Keratinocyte (primary cell): ENCODE measurements around the gene GIPC1. TPM values are rescaled to one million over a fixed set of nuclear protein-coding genes. Genes with fewer than 3 reads are reported as not detected.
A peak's percentile ranks its signal among the peaks of the same experiment; 100 is the strongest.

Experiments
- DNase-seq: peaks from one replicate; pipeline ENCODE4 v3.0.0-alpha.2; 2011; ENCODE audit warnings: low read depth, missing footprints, low spot score
- FAIRE-seq: peaks from 2 replicates; lab custom pipeline; 2011; peaks lifted over from hg19 to GRCh38; lab: Jason Lieb, UNC
- H2AFZ ChIP-seq: 2 replicates; pipeline ENCODE4 v1.6.0; 2012; ENCODE audit warnings: low read length, control low read depth, inconsistent platforms; ENCODE audit not compliant: control insufficient read depth
- H3K27ac ChIP-seq: 2 replicates; pipeline ENCODE4 v1.5.1; 2011; ENCODE audit warnings: low read length; ENCODE audit not compliant: control insufficient read depth, insufficient read depth
- H3K27me3 ChIP-seq: 3 replicates; pipeline ENCODE4 v1.6.0; 2011; ENCODE audit warnings: low read length; ENCODE audit not compliant: control insufficient read depth, insufficient read depth; ENCODE audit errors: extremely low read depth
- H3K36me3 ChIP-seq, 2 experiments: 2 replicates in 1 of 2; 3 replicates in 1 of 2; pipeline ENCODE4 v1.5.1; 2011; ENCODE audit warnings: low read length in 2 of 2, mild to moderate bottlenecking in 1 of 2; ENCODE audit not compliant: control insufficient read depth in 2 of 2, insufficient read depth in 2 of 2; ENCODE audit errors: extremely low read depth in 1 of 2
- H3K4me1 ChIP-seq: 3 replicates; pipeline ENCODE4 v1.5.1; 2011; ENCODE audit warnings: low read length; ENCODE audit not compliant: control insufficient read depth, insufficient read depth; ENCODE audit errors: extremely low read depth
- H3K4me2 ChIP-seq: 3 replicates; pipeline ENCODE4 v1.6.0; 2011; ENCODE audit warnings: low read depth, low read length; ENCODE audit not compliant: control insufficient read depth, insufficient read depth; ENCODE audit errors: extremely low read depth
- H3K4me3 ChIP-seq, 3 experiments: fragments of 200-600 bp in 1 of 3; sonication (generic) in 1 of 3; 2 replicates in 2 of 3; 3 replicates in 1 of 3; pipeline ENCODE4 v1.5.1; 2011 to 2016; ENCODE audit warnings: low read length in 3 of 3, mild to moderate bottlenecking in 3 of 3, control low read depth in 2 of 3, inconsistent platforms in 1 of 3, low read depth in 1 of 3, mixed read lengths in 1 of 3, mixed run types in 1 of 3, moderate library complexity in 1 of 3; ENCODE audit not compliant: control insufficient read depth in 2 of 3, insufficient read depth in 2 of 3; ENCODE audit errors: extremely low read depth in 1 of 3
- H3K79me2 ChIP-seq: 2 replicates; pipeline ENCODE4 v1.6.0; 2012; ENCODE audit warnings: low read length; ENCODE audit not compliant: control insufficient read depth, insufficient read depth
- H3K9ac ChIP-seq: 3 replicates; pipeline ENCODE4 v1.6.0; 2011; ENCODE audit warnings: low read length; ENCODE audit not compliant: control insufficient read depth, insufficient read depth; ENCODE audit errors: extremely low read depth
- H3K9me1 ChIP-seq: 3 replicates; pipeline ENCODE4 v1.6.0; 2011; ENCODE audit warnings: low read length; ENCODE audit not compliant: control insufficient read depth, insufficient read depth; ENCODE audit errors: extremely low read depth
- H3K9me3 ChIP-seq: 2 replicates; pipeline ENCODE4 v1.5.1; 2012; ENCODE audit warnings: low read depth, low read length; ENCODE audit not compliant: control insufficient read depth
- H4K20me1 ChIP-seq: 3 replicates; pipeline ENCODE4 v1.6.0; 2011; ENCODE audit warnings: low read length; ENCODE audit not compliant: control insufficient read depth, insufficient read depth; ENCODE audit errors: extremely low read depth
- CTCF ChIP-seq, 3 experiments: IDR thresholded peaks in 1 of 3; conservative IDR thresholded peaks in 1 of 3; optimal IDR thresholded peaks in 1 of 3; 2 replicates in 2 of 3; 3 replicates in 1 of 3; pipeline versions ENCODE3 to v1.5.1; 2011; ENCODE audit warnings: low read length in 3 of 3, mild to moderate bottlenecking in 3 of 3, moderate library complexity in 2 of 3, control low read depth in 1 of 3, inconsistent platforms in 1 of 3; ENCODE audit not compliant: insufficient read depth in 2 of 3; ENCODE audit errors: extremely low read depth in 1 of 3
- EZH2 ChIP-seq: IDR thresholded peaks from one replicate; pipeline ENCODE4 v1.6.1; 2012; ENCODE audit warnings: inconsistent platforms, mild to moderate bottlenecking, low read length, moderate library complexity
- dilution Hi-C: fragments of 300-500 bp; cut with MboI; formaldehyde crosslinking; loops from one replicate; pipeline ENCODE4 v1.7.0; 2020; ENCODE audit warnings: low sequenced_read_pairs; ENCODE audit not compliant: extremely low pct_ligation_motif_present
- polyA plus RNA-seq, 5 experiments: library from polyadenylated mRNA; depleted of rRNA in 3 of 5; stranded (reverse) in 3 of 5; stranded (forward) in 1 of 5; unstranded in 1 of 5; fragments of >200 nt; gene quantifications; 1 replicate in 1 of 5; 2 replicates in 3 of 5; 3 replicates in 1 of 5; pipeline versions ENCODE4 v1.2.1 to v1.2.3, GENCODE V29; 2011 to 2012; ENCODE audit warnings: missing spikeins in 2 of 5, low read depth in 1 of 5, low replicate concordance in 1 of 5

GIPC1 gene
- polyA plus RNA-seq, 1 donor (not counting 4 experiments of a cell fraction or from before 2014, with no cell fraction given): 166 TPM

GRCh38 chr19:14517840-14518505 lies 22.0 kb upstream of the GIPC1 start, which contains the start of gene DNAJB1:
Gene DNAJB1, minus strand, starts transcription at chr19:14518397. Its CDS starts 48 bp downstream, at chr19:14518349.
- Histone ChIP-seq H3K4me3 (peak within 1 kb of the TSS; percentile 83 to 99 (median 90)), H3K4me2 (peak within 1 kb of the TSS; percentile 94), H3K27me3 (no peaks in the 10 kb centered on the region), H2AFZ (peak within 1 kb of the TSS; percentile 2), H4K20me1 (peaks cover 24% of the 10 kb centered on the region), H3K4me1 (peaks cover 35% of the 10 kb centered on the region), H3K79me2 (peaks cover 31% of the 10 kb centered on the region), H3K9me3 (no peaks in the 10 kb centered on the region), H3K9me1 (peaks cover 4% of the 10 kb centered on the region), H3K9ac (peak within 1 kb of the TSS; percentile 99), H3K36me3 (peaks cover 24 to 35% of the 10 kb centered on the region in 2 experiments), H3K27ac (peak within 1 kb of the TSS; percentile 97)
- TF ChIP-seq EZH2 (no peak), CTCF (optimal IDR thresholded peaks at IDR 0.05 in 1 of 3, IDR thresholded peaks at IDR 0.05 in 1 of 3, conservative IDR thresholded peaks at IDR 0.05 in 1 of 3; ENCODE audit: extremely low read depth in 1 of 3, insufficient read depth in 2 of 3, low read length in 3 of 3) (no peak)
- FAIRE-seq: no peak
- dilution Hi-C loops: no loop called here
- peak; percentile 69 for DNase-seq

GRCh38 chr19:14517446-14517839 lies 21.5 kb upstream of the GIPC1 start:
- DNase-seq (no peak), FAIRE-seq (no peak)
- H3K9me1 ChIP-seq: peaks cover 4% of the 10 kb centered on the region
- H3K4me1 ChIP-seq: peaks cover 35% of the 10 kb centered on the region
- H3K4me3 ChIP-seq: peak overlapping the region; percentile 83 to 99 (median 90)
- no peaks in the 10 kb centered on the region for H3K27me3 ChIP-seq
- H3K4me2 ChIP-seq: peak overlapping the region; percentile 94
- H2AFZ ChIP-seq: no peak overlapping the region
- dilution Hi-C loops: no loop called here
- no peaks in the 10 kb centered on the region for H3K9me3 ChIP-seq
- H3K36me3 ChIP-seq: peaks cover 24 to 35% of the 10 kb centered on the region in 2 experiments
- TF ChIP-seq CTCF (optimal IDR thresholded peaks at IDR 0.05 in 1 of 3, IDR thresholded peaks at IDR 0.05 in 1 of 3, conservative IDR thresholded peaks at IDR 0.05 in 1 of 3; ENCODE audit: extremely low read depth in 1 of 3, insufficient read depth in 2 of 3, low read length in 3 of 3) (no peak), EZH2 (no peak)
- peaks cover 31% of the 10 kb centered on the region for H3K79me2 ChIP-seq
- H3K9ac ChIP-seq: peak overlapping the region; percentile 99
- H4K20me1 ChIP-seq: peaks cover 24% of the 10 kb centered on the region
- peak overlapping the region; percentile 94 for H3K27ac ChIP-seq
